Liver (tissue), 9 donors: Measurements from ENCODE around the gene IDH1. TPM values are rescaled to one million over a fixed set of nuclear protein-coding genes. Genes with fewer than 3 reads are reported as not detected.

Source experiments
- DNase-seq: peaks from one replicate; pipeline ENCODE4 v3.0.0-alpha.2; 2017; ENCODE audit warnings: low spot score
- H3K27ac ChIP-seq, 2 donors: one replicate each; pipeline ENCODE4 v1.7.0; 2013; ENCODE audit warnings: inconsistent platforms in 2 of 2, low read length in 2 of 2, control low read depth in 1 of 2, low read depth in 1 of 2, mild to moderate bottlenecking in 1 of 2
- H3K27me3 ChIP-seq, 4 donors: one replicate each; pipeline versions ENCODE4 v1.6.1 to v1.7.0; 2013; ENCODE audit warnings: low read length in 3 of 4, inconsistent platforms in 1 of 4, mild to moderate bottlenecking in 1 of 4, moderate library complexity in 1 of 4; ENCODE audit not compliant: control insufficient read depth in 4 of 4, insufficient read depth in 4 of 4
- H3K36me3 ChIP-seq, 4 donors: one replicate each; pipeline versions ENCODE4 v1.6.1 to v1.7.0; 2013; ENCODE audit warnings: low read length in 3 of 4, mild to moderate bottlenecking in 3 of 4, low read depth in 1 of 4, moderate library complexity in 1 of 4; ENCODE audit not compliant: control insufficient read depth in 4 of 4, insufficient read depth in 3 of 4
- H3K4me1 ChIP-seq, 4 donors: one replicate each; pipeline versions ENCODE4 v1.6.1 to v1.7.0; 2013; ENCODE audit warnings: low read length in 3 of 4, mild to moderate bottlenecking in 3 of 4, moderate library complexity in 1 of 4; ENCODE audit not compliant: control insufficient read depth in 4 of 4, insufficient read depth in 4 of 4
- H3K4me3 ChIP-seq, 3 donors: one replicate each; pipeline versions ENCODE4 v1.6.1 to v1.7.0; 2013; ENCODE audit warnings: low read length in 3 of 3, control low read depth in 1 of 3, low read depth in 1 of 3, mild to moderate bottlenecking in 1 of 3
- H3K9ac ChIP-seq, 2 donors: one replicate each; pipeline ENCODE4 v1.7.0; 2013; ENCODE audit warnings: low read length in 2 of 2, mild to moderate bottlenecking in 2 of 2, moderate library complexity in 2 of 2, control low read depth in 1 of 2, low read depth in 1 of 2
- H3K9me3 ChIP-seq, 4 donors: one replicate each; pipeline versions ENCODE4 v1.6.1 to v1.7.0; 2013; ENCODE audit warnings: low read length in 3 of 4; ENCODE audit not compliant: control insufficient read depth in 4 of 4
- CTCF ChIP-seq: fragments of 150-350 bp; IDR thresholded peaks from 2 replicates; pipeline ENCODE4 v1.5.1; 2017; ENCODE audit warnings: improper control_type of control experiment, low read depth, low read length; ENCODE audit not compliant: missing input control
- GABPA ChIP-seq, 2 donors: IDR thresholded peaks in 1 of 2; conservative IDR thresholded peaks in 1 of 2; 2 replicates each; pipeline ENCODE4 v1.6.1; 2016; ENCODE audit warnings: antibody characterized with exemption in 2 of 2, mild to moderate bottlenecking in 1 of 2, moderate library complexity in 1 of 2
- HNF4A ChIP-seq, 2 donors: conservative IDR thresholded peaks; 2 replicates each; pipeline ENCODE4 v1.6.1; 2016; ENCODE audit warnings: antibody characterized with exemption in 2 of 2, mild to moderate bottlenecking in 2 of 2
- HNF4G ChIP-seq: IDR thresholded peaks from 2 replicates; pipeline ENCODE4 v1.6.1; 2016; ENCODE audit warnings: antibody characterized with exemption
- NR2F2 ChIP-seq: IDR thresholded peaks from 2 replicates; pipeline ENCODE4 v1.6.1; 2016; ENCODE audit warnings: antibody characterized with exemption
- SP1 ChIP-seq: IDR thresholded peaks from 2 replicates; pipeline ENCODE4 v1.6.1; 2018; ENCODE audit warnings: antibody characterized with exemption, mild to moderate bottlenecking
- TAF1 ChIP-seq: conservative IDR thresholded peaks from 2 replicates; pipeline ENCODE4 v1.6.1; 2016; ENCODE audit warnings: antibody characterized with exemption, mild to moderate bottlenecking
- YY1 ChIP-seq: IDR thresholded peaks from 2 replicates; pipeline ENCODE4 v1.6.1; 2016; ENCODE audit warnings: antibody characterized with exemption, mild to moderate bottlenecking
- WGBS: extraction: QIAGEN DNeasy Blood & Tissue Kit; methylation state at CpG from one replicate; pipeline ENCODE4 v1.1.7; 2013; 5-methylcytosine and 5-hydroxymethylcytosine counted together
- polyA plus RNA-seq, 2 donors: library from polyadenylated mRNA; stranded (reverse) in 1 of 2; unstranded in 1 of 2; fragments of 200-250 nt in 1 of 2; fragments of >200 nt in 1 of 2; fragmentation: Nextera tagmentation in 1 of 2; extraction: Ambion mirVana in 1 of 2; gene quantifications; one replicate each; pipeline versions ENCODE4 v1.2.1 to v1.2.3, GENCODE V29; 2013 to 2015
- total RNA-seq, 2 donors: library from RNA; depleted of rRNA; stranded (reverse); fragments of >200 nt; gene quantifications; one replicate each; pipeline ENCODE4 v1.2.3, GENCODE V29; 2014
- TF ChIP-seq, protein P1 (sequence below): IDR thresholded peaks from 2 replicates; pipeline ENCODE4 v1.6.1; 2016; ENCODE audit warnings: antibody characterized with exemption
- TF ChIP-seq, protein P2 (sequence below): IDR thresholded peaks from 2 replicates; pipeline ENCODE4 v1.6.1; 2016; ENCODE audit warnings: antibody characterized with exemption
- donor health status: healthy.
- donor health status: healthy.
- donor health status: healthy.
- donor health status: healthy.
- donor health status: healthy.

The IDH1 gene
- total and polyA plus RNA-seq, 4 donors: 134 to 188 (median 142) TPM

- 85% methylated on average over 8 of the region's 8 CpGs for WGBS
- Histone ChIP-seq H3K4me1 (no peaks in the 10 kb centered on the region), H3K9ac (no peak overlapping the region), H3K9me3 (no peaks in the 10 kb centered on the region), H3K36me3 (no peaks in the 10 kb centered on the region), H3K4me3 (no peak overlapping the region), H3K27me3 (no peaks in the 10 kb centered on the region), H3K27ac (no peak overlapping the region)
- TF ChIP-seq, protein P1, sequence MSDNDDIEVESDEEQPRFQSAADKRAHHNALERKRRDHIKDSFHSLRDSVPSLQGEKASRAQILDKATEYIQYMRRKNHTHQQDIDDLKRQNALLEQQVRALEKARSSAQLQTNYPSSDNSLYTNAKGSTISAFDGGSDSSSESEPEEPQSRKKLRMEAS: no peak
- TF ChIP-seq SP1 (no peak), TAF1 (no peak), HNF4A (conservative IDR thresholded peaks at IDR 0.05) (no peak), HNF4G (no peak), YY1 (no peak), GABPA (IDR thresholded peaks at IDR 0.05 in 1 of 2, conservative IDR thresholded peaks at IDR 0.05 in 1 of 2) (no peak)
- TF ChIP-seq, protein P2, sequence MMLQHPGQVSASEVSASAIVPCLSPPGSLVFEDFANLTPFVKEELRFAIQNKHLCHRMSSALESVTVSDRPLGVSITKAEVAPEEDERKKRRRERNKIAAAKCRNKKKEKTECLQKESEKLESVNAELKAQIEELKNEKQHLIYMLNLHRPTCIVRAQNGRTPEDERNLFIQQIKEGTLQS: no peak
- no peak for DNase-seq
Observed at GRCh38 chr2:208192611-208193236, 62.1 kb downstream of the IDH1 start.

DNA sequence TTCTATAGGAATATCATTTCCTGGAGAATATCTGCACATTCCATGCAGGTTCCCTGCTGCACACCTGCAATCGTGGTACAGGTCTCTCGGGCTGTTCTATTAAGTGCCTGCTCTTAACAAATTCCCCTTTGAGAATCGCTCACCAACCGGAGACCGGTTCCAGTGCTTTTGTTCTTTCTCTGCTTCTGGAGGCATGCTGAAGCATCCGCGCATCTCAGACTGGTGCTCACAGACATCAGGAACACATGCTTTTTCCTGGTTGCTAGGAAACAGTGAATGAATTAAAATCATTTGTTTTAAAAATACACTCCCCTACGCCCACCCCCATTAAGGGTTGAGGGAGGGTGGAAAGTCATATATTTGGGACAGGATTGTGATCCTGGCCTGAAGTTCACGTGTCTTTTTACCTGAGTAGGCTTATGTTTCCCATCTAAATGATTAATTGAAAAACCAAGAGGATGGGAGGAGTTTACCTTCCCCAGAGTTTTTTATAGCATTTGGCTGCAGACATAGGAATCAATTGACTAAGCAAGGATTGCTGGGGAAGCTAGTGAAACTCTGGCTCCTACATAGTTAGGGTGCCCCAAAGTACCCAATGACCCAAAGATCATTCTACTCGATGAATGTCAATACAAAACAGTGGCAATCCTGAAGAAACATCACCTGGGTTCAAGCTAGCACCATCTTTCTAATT lies 64.9 kb downstream of the IDH1 start, which contains the start of gene C2orf80:
TSS of gene C2orf80 (minus strand) at position 221 of the 694 bp plus-strand sequence. CDS start 3,044 bp downstream, outside the sequence.
- WGBS: 89% methylated on average over 10 of the region's 10 CpGs
- no peak for DNase-seq
- H3K27me3 ChIP-seq: no peaks in the 10 kb centered on the region
- H3K4me1 ChIP-seq: no peaks in the 10 kb centered on the region
- H3K9ac ChIP-seq: no peak within 1 kb of the TSS
- no peaks in the 10 kb centered on the region for H3K36me3 ChIP-seq
- no peak within 1 kb of the TSS for H3K4me3 ChIP-seq
- TF ChIP-seq TAF1 (no peak), CTCF (no peak), HNF4A (conservative IDR thresholded peaks at IDR 0.05) (no peak)
- H3K27ac ChIP-seq: no peak within 1 kb of the TSS
- no peaks in the 10 kb centered on the region for H3K9me3 ChIP-seq

GRCh38 chr2:208189069-208189809 lies 65.6 kb downstream of the IDH1 start:
- Histone ChIP-seq H3K36me3 (no peaks in the 10 kb centered on the region), H3K9me3 (no peaks in the 10 kb centered on the region), H3K27me3 (no peaks in the 10 kb centered on the region), H3K4me3 (no peak overlapping the region), H3K4me1 (peaks cover 0 to 1% (median under 1%) of the 10 kb centered on the region in 4 donors), H3K27ac (no peak overlapping the region), H3K9ac (no peak overlapping the region)
- no peak for TF ChIP-seq NR2F2
- no peak for DNase-seq
- WGBS: 94% methylated on average over 5 of the region's 5 CpGs
